MM.1S (cell line): ENCODE data around the gene PSMD1.

Experiments
- CTCF ChIP-seq: fragments of 300-600 bp; sonication (generic); IDR thresholded peaks from 2 replicates; pipeline ENCODE4 v1.5.1; 2016; ENCODE audit warnings: antibody characterized with exemption, low read length, mixed read lengths
- EZH2phosphoT487 ChIP-seq: fragments of 300-600 bp; sonication (generic); IDR thresholded peaks from 2 replicates; pipeline ENCODE4 v1.6.1; 2018; ENCODE audit warnings: antibody characterized with exemption, low read length

DNA sequence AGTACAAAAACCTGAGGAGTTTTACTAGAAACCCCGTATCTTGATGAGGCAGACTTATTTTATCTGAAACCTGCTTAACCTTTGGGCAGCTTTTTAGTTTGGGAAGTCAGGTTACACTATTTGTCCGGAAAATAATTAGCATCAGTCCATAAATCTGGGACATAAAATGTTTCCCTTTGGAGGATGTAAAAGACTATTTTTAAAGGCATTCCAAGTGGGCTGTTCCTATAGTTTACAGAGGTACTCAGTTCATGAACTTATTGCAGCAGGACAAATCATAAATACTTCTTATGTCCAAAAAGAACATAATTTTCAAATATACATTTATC, 61.9 kb downstream of the PSMD1 start:
- TF ChIP-seq CTCF: no peak
- TF ChIP-seq EZH2phosphoT487: no peak
